Measurements from ENCODE around the gene SFMBT2.

DNA sequence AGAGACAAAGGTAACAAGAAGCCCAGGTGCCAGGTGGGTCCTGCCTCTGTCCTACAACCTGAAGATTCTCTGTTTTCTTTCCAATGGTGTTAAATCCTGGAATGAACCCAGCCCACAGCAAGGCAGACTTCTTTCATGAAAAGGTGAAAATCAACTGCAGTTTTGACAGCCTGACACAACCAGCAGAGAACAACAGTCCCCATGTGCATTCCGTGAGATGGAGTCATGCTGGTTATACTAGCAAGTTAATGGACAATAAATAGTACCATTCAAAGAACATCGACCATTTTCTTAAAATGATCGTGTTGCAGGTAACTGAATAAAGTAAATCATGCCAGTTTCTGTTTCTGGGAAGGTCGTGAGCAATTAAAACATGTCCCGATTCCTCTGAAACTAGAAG lies 131.5 kb downstream of the SFMBT2 start:
- TF ChIP-seq, protein P1, sequence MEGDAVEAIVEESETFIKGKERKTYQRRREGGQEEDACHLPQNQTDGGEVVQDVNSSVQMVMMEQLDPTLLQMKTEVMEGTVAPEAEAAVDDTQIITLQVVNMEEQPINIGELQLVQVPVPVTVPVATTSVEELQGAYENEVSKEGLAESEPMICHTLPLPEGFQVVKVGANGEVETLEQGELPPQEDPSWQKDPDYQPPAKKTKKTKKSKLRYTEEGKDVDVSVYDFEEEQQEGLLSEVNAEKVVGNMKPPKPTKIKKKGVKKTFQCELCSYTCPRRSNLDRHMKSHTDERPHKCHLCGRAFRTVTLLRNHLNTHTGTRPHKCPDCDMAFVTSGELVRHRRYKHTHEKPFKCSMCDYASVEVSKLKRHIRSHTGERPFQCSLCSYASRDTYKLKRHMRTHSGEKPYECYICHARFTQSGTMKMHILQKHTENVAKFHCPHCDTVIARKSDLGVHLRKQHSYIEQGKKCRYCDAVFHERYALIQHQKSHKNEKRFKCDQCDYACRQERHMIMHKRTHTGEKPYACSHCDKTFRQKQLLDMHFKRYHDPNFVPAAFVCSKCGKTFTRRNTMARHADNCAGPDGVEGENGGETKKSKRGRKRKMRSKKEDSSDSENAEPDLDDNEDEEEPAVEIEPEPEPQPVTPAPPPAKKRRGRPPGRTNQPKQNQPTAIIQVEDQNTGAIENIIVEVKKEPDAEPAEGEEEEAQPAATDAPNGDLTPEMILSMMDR (IDR thresholded peaks at IDR 0.05), result no peak
- no peak for TF ChIP-seq ZFX (IDR thresholded peaks at IDR 0.05; ENCODE audit: borderline replicate concordance)
